ENCODE results near the gene FGR. TPM values are rescaled to one million over a fixed set of nuclear protein-coding genes. Genes with fewer than 3 reads are reported as not detected.

The FGR gene
- total RNA-seq, 2 donors from 2014 or later = 3.3 to 12.6 TPM

DNA sequence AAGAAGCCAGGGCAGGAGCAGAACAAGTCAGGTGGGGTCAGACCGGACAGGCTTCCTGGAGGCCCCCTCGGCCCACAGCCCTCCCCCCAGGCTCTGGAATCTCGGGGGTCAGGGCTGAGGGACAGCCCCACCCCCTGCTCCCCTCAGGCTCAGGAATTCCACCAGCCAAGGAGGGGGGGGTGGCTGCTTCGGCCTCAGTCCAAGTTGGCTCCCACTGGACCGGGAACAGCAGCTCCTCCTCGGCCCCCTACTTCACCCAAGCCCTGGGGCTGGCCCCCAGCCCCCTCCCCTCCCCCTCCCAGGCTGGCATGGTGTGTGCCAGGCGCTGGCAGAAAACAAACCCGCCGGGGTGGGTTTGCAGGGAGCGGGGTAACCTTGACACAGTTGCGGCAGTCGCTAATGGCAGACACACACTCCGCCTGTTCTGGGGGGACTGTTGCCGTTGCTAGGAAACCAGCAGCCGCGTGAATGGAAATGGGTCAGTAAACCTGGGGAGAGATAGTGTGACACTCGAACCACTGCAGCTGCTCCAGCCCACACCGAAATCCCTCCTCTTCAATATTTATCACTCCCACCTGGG lies 63.5 kb downstream of the FGR start:
- Mint-ChIP-seq H3K27ac (no peak overlapping the region), H3K36me3 (ENCODE audit: low read depth) (no peaks in the 10 kb centered on the region), H3K4me3 (no peak overlapping the region), H3K4me1 (peaks cover 32% of the 10 kb centered on the region), H3K27me3 (peaks cover 3% of the 10 kb centered on the region)
- DNase-seq (no peak), ATAC-seq (no peak)
- H3K9me3 ChIP-seq (ENCODE audit: control insufficient read depth, low read length, poor library complexity, severe bottlenecking) = no peaks in the 10 kb centered on the region

GRCh38 chr1:27570784-27571183 lies 64.2 kb downstream of the FGR start:
- Mint-ChIP-seq H3K4me1 (peaks cover 38% of the 10 kb centered on the region), H3K27me3 (no peaks in the 10 kb centered on the region), H3K4me3 (no peak overlapping the region), H3K36me3 (ENCODE audit: low read depth) (peaks cover 2% of the 10 kb centered on the region), H3K27ac (peak overlapping the region; percentile 32)
- H3K9me3 ChIP-seq (ENCODE audit: control insufficient read depth, low read length, poor library complexity, severe bottlenecking) = no peaks in the 10 kb centered on the region
- DNase-seq = no peak
- no peak for ATAC-seq

DNA sequence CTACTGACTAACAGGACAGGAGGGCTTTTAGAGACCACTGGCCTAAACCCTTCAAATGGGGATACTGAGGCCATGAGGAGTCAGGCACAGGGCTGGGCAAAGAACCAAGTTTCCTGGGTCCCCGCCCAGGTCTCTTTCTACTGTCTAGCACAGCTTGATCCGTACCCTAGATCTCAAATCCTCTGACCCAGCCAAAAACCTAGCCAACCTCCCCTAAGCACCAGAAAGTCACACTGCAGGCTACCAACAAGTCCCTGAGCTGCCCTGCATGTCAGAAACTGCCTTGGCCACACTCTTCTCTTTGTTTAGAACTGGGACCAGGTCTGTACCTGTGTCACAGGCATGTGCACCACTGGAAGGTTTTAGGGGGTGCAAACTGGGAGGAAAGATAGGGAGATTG lies 64.6 kb downstream of the FGR start:
- DNase-seq = no peak
- ATAC-seq = no peak
- H3K4me3 Mint-ChIP-seq = peak overlapping the region; percentile 45
- peaks cover 2% of the 10 kb centered on the region for H3K36me3 Mint-ChIP-seq (ENCODE audit: low read depth)
- H3K4me1 Mint-ChIP-seq = peaks cover 38% of the 10 kb centered on the region
- H3K27me3 Mint-ChIP-seq = no peaks in the 10 kb centered on the region
- H3K9me3 ChIP-seq (ENCODE audit: control insufficient read depth, low read length, poor library complexity, severe bottlenecking) = no peaks in the 10 kb centered on the region
- peak overlapping the region; percentile 32 for H3K27ac Mint-ChIP-seq

- peaks cover 38% of the 10 kb centered on the region for H3K4me1 Mint-ChIP-seq
- no peak for DNase-seq
These were observed 65.3 kb downstream of the FGR start for GRCh38 chr1:27569506-27570291.

GRCh38 chr1:27569088-27569460 lies 65.9 kb downstream of the FGR start:
- no peaks in the 10 kb centered on the region for H3K9me3 ChIP-seq (ENCODE audit: control insufficient read depth, low read length, poor library complexity, severe bottlenecking)
- Mint-ChIP-seq H3K36me3 (ENCODE audit: low read depth) (peaks cover 2% of the 10 kb centered on the region), H3K4me1 (peaks cover 35% of the 10 kb centered on the region), H3K27ac (peak overlapping the region; percentile 77), H3K4me3 (peak overlapping the region; percentile 85), H3K27me3 (no peaks in the 10 kb centered on the region)
- peak; percentile 5 for ATAC-seq
- no peak for DNase-seq

More at GRCh38 chr1:27569506-27570291, 65.3 kb downstream of the FGR start:
- H3K9me3 ChIP-seq (ENCODE audit: control insufficient read depth, low read length, poor library complexity, severe bottlenecking) = no peaks in the 10 kb centered on the region
- Mint-ChIP-seq H3K36me3 (ENCODE audit: low read depth) (peaks cover 2% of the 10 kb centered on the region), H3K27ac (peak overlapping the region; percentile 77), H3K4me3 (peak overlapping the region; percentile 85), H3K27me3 (no peaks in the 10 kb centered on the region)
- no peak for ATAC-seq

DNA sequence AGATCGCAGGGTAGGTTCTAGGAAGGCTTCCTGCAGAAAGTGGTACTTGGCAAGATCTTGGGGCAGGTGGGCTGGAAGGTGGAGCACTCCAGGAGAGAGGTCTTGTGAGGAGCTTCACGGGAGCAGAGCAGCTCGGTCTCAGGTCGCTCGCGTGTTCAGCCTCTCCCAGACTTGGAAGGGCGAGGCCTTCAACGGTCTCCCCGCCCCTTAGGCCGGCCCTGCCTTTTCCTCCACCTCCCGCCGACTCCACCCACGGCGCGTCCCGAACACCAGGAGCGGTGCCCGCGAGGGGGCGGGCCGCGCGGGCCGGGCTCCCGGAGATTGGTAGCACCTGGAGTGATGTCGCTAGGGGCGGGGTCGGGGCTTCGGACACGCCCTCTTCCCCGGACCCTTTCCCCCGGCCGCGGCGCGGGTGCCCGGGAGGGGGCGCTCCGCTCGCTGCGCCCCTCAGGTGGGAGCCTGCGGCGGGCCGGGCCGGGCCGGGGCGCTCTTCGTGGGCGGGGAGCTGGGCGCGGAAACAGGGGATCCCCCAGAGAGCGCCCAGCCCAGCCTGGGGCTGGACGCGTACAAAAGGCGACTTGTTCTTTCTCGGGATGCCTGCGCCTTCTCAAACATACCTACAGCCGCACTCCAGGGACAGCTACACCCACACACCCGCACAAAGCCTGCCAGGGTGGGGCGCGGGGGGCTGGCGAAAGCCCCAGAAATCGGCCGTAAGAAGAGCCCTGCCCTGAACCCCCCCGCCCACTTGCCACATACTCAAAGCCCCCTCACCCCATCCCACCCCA lies 66.5 kb downstream of the FGR start:
- ATAC-seq (peak; percentile 92), DNase-seq (peak; percentile 90 to 98 (median 96))
- no peaks in the 10 kb centered on the region for H3K9me3 ChIP-seq (ENCODE audit: control insufficient read depth, low read length, poor library complexity, severe bottlenecking)
- peak overlapping the region; percentile 85 for H3K4me3 Mint-ChIP-seq
- peaks cover 31% of the 10 kb centered on the region for H3K4me1 Mint-ChIP-seq
- peaks cover 2% of the 10 kb centered on the region for H3K36me3 Mint-ChIP-seq (ENCODE audit: low read depth)
- H3K27ac Mint-ChIP-seq = peak overlapping the region; percentile 77
- no peaks in the 10 kb centered on the region for H3K27me3 Mint-ChIP-seq

- peaks cover 2% of the 10 kb centered on the region for H3K36me3 Mint-ChIP-seq (ENCODE audit: low read depth)
- no peaks in the 10 kb centered on the region for H3K9me3 ChIP-seq (ENCODE audit: control insufficient read depth, low read length, poor library complexity, severe bottlenecking)
- no peak for ATAC-seq
- no peak overlapping the region for H3K27ac Mint-ChIP-seq
- H3K27me3 Mint-ChIP-seq = no peaks in the 10 kb centered on the region
- DNase-seq = no peak
- peaks cover 32% of the 10 kb centered on the region for H3K4me1 Mint-ChIP-seq
- peak overlapping the region; percentile 85 for H3K4me3 Mint-ChIP-seq
These were observed 67.0 kb downstream of the FGR start for GRCh38 chr1:27567971-27568299.

GRCh38 chr1:27567146-27567526 lies 67.8 kb downstream of the FGR start:
- no peaks in the 10 kb centered on the region for H3K9me3 ChIP-seq (ENCODE audit: control insufficient read depth, low read length, poor library complexity, severe bottlenecking)
- peaks cover 2% of the 10 kb centered on the region for H3K36me3 Mint-ChIP-seq (ENCODE audit: low read depth)
- H3K27me3 Mint-ChIP-seq = no peaks in the 10 kb centered on the region
- no peak for DNase-seq
- no peak overlapping the region for H3K27ac Mint-ChIP-seq
- peak overlapping the region; percentile 41 for H3K4me3 Mint-ChIP-seq
- H3K4me1 Mint-ChIP-seq = peaks cover 33% of the 10 kb centered on the region
- no peak for ATAC-seq

GRCh38 chr1:27566462-27567145 lies 68.4 kb downstream of the FGR start:
- DNase-seq = no peak
- no peaks in the 10 kb centered on the region for H3K27me3 Mint-ChIP-seq
- no peak overlapping the region for H3K4me3 Mint-ChIP-seq
- H3K4me1 Mint-ChIP-seq = peaks cover 33% of the 10 kb centered on the region
- no peak overlapping the region for H3K27ac Mint-ChIP-seq
- H3K36me3 Mint-ChIP-seq (ENCODE audit: low read depth) = peaks cover 2% of the 10 kb centered on the region
- H3K9me3 ChIP-seq (ENCODE audit: control insufficient read depth, low read length, poor library complexity, severe bottlenecking) = no peaks in the 10 kb centered on the region
- ATAC-seq = no peak

DNA sequence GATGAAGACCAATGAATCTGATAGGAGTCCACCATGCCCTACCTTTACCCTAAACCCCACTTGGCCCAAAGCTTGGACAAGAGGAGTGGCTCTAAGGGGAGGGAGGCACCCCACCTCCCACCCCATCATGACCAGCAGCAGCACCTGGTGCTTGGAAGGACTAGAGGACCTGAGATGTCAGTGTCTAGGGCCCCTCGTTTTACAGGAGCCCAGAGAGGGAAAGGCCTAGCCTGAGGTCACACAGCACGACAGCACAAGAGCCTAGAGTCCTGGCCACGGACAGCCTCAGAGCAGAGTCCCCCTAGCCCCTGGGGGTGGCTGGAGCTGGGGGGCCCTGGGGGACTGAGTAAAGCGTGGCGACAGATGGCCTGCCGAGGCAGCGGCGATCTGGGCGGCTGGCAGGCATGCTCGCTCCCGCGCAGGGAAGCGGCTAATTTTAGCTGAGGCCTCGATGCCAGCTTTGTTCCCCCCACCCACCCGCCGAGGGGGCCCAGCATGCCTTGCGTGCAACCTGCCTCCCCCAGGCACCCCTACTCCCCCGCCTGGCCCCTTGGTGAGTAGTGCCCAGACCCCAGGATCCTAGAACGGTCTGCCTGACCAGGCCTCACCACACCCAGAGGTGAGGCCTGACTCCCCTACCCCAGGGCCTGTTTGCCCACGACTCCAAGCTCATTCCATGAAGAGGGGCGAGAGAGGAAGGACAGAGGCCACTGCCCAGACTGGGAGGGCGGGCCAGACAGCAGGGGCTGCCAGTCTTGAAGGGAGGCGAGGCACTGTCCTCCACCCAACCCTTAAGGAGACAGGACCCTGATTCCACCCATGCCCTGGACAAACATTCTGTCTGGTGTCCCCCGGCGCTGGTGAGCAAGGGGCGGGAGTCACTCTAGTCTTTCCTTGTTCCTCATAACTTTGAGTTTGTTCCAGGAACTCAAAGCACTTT lies 70.0 kb downstream of the FGR start:
- Mint-ChIP-seq H3K27me3 (no peaks in the 10 kb centered on the region), H3K36me3 (ENCODE audit: low read depth) (peaks cover 2% of the 10 kb centered on the region), H3K4me1 (peaks cover 39% of the 10 kb centered on the region), H3K27ac (no peak overlapping the region), H3K4me3 (no peak overlapping the region)
- no peaks in the 10 kb centered on the region for H3K9me3 ChIP-seq (ENCODE audit: control insufficient read depth, low read length, poor library complexity, severe bottlenecking)
- ATAC-seq (no peak), DNase-seq (no peak)

- DNase-seq (no peak), ATAC-seq (no peak)
- H3K27me3 Mint-ChIP-seq = no peaks in the 10 kb centered on the region
- peaks cover 37% of the 10 kb centered on the region for H3K4me1 Mint-ChIP-seq
- no peaks in the 10 kb centered on the region for H3K9me3 ChIP-seq (ENCODE audit: control insufficient read depth, low read length, poor library complexity, severe bottlenecking)
- peaks cover 2% of the 10 kb centered on the region for H3K36me3 Mint-ChIP-seq (ENCODE audit: low read depth)
- H3K4me3 Mint-ChIP-seq = no peak overlapping the region
- no peak overlapping the region for H3K27ac Mint-ChIP-seq
These were observed 71.2 kb downstream of the FGR start for GRCh38 chr1:27563591-27564471.

- Mint-ChIP-seq H3K27me3 (no peaks in the 10 kb centered on the region), H3K4me3 (no peak overlapping the region), H3K4me1 (peaks cover 35% of the 10 kb centered on the region), H3K36me3 (ENCODE audit: low read depth) (peaks cover 2% of the 10 kb centered on the region), H3K27ac (no peak overlapping the region)
- no peak for ATAC-seq
- no peaks in the 10 kb centered on the region for H3K9me3 ChIP-seq (ENCODE audit: control insufficient read depth, low read length, poor library complexity, severe bottlenecking)
- no peak for DNase-seq
These were observed 71.7 kb downstream of the FGR start for GRCh38 chr1:27563341-27563590.
